Measurements from ENCODE around the gene SCLY.

The SCLY gene

DNA sequence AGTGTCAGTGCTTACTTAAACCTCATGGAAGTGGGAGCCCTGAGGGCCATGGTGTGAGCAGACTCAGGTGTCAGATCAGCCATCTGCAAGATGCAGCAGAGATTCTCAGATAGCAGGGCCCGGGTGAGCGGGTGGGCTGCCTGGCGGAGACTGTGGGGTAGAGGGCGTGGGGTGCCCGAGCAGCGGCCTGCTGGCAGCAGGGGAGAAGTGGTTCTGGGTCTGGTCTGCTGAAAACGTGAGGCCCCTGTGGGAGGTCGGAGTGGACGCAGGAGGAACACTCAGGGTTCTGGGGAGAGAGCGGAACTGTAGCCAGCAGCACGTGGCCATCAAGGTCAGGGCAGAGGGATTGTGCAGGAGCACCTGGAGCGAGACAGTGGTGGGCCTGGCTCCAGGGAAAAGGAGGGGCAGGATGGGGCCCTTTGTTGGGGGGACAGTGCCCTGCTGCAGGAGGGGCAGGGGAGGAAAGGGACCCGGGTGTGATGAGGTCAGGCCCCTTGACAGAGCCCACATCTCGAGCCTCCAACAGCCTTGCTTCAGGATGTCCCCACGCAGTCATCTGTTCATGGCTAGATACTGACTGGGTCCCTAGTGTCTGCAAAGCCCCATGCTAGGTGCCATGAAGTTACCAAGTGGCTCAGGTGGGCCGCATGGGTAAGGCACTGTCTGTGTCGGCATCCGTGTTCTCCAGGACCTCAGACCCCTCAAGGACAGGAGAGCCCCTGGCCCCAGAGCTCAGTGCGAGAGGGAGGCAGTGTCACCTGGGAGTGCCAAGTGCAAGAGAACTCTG, 36.6 kb downstream of the SCLY start:
- FAIRE-seq (no peak), DNase-seq (ENCODE audit: low spot score) (no peak)

DNA sequence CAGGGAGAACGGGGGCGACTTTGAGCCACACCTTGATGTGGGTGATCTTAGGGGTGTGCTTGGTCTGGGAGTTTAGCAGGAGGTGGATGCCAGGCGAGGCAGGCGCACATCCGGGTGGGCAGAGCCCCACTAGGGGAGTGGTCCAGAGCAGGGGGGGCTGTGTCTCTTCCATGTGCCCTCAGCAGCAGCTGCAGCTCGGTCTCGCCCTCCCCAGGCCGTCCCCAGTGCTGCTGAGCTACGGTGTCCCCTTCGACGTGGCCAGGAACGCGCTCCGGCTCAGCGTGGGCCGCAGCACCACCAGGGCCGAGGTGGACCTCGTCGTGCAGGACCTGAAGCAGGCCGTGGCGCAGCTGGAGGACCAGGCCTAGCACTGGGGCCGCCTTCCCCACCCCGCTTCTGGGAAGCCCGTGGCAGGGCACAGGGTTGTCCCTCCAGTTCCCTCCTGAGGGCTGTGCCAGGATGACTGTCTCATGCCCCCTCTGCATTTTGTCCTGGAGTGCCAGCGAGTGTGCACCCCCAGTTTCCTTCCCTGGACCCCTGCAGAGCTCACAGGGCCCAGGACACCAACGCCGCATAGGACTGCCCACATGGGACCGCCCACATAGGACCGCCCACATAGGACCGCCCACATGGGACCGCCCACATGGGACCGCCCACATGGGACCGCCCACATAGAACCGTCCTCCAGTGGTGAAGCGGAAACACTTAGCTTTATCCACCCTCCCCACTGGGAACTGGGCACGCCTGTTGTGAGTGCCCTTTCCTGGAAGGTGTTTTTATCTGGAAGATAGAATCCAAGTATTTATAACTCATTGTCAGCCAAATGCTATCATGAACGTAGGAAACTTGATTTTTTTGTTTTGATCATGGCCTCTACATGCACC, 37.4 kb downstream of the SCLY start:
- DNase-seq (ENCODE audit: low spot score) (peak; percentile 89), FAIRE-seq (no peak)

DNA sequence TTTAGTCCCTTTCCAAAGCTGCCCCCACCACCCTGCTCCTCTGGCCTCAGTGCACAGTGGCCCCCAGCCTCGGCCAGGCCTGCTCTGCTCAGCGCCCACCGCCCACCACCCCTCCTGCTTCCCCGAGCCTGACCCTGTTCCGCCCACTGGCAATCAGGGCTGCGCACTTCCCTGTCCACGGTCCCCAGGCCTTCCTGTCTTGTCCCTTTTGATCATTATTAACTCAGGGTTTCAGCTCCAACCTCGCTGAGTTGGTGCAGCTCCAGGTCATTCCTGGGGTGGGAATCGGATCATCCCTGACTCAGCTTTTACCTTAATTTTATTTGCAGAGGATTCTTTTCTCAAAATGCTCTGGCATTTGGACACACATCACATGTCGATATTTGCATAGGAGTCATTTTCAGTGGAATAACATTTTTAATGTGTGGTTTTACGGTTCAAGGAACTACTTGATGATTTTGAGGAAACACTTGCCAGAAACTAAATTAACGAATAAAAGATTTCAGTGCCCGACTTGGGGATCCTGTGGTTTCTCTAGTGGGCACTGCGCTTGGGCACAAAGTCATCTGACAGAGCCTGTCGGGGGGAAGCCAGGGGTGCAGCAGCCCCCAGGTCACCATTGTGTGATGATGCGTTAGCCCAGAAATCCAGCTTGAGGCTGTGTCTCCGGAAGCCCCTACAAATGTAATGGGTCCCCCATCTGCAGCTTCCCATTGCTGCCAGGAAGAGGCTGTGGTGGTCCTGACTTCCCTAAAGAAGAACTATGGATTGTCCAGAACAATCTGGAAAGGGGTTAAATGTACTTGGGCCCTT, 38.3 kb downstream of the SCLY start:
- DNase-seq (ENCODE audit: low spot score) (peak; percentile 90), FAIRE-seq (peak; percentile 99)

DNA sequence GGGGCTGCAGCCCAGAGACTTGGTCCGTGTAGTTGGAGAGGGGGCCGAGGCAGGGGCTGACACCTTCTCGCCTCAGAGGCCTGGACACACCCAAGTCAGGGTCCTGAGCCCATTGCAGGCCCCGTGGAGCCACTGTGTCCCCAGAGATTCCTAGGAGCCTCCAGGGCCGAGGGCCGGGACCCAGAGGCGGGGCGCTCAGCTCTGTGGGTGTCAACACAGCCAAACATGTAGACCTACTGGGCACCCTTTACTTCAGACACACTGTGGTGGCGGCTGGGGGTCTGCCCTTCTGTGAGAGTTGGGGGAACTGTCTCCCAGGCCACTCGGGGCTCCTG, 38.9 kb downstream of the SCLY start:
- FAIRE-seq = no peak
- DNase-seq (ENCODE audit: low spot score) = no peak

DNA sequence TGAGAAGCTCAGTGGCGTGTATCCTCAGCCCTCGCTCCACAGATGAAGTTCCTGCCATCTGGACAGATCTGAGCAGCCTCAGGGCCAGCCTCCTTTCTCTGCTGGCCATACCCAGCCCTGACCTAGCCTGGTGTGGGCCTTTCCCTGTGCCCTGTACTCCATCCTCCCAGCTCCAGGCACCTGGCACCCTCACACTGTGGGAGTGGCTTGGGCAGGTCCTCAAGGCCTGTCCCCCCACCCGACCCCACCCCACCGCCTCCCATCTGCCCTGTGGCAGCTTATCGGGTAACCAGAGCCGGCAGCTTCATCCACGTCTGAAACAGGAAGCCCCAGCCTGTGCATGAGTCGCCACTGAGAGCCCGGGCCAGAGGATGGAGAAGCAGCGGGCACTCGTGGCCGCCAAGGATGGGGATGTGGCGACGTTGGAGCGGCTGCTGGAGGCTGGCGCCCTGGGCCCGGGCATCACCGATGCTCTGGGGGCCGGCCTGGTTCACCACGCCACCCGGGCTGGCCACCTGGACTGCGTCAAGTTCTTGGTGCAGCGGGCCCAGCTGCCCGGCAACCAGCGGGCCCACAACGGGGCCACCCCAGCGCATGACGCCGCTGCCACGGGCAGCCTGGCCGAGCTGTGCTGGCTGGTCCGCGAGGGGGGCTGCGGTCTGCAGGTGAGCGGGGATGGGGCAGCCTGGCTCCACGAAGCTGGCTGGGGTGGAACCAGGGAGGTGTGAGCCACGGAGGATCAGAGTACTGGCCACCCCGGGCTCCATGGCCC, 39.4 kb downstream of the SCLY start, which contains the start of gene ESPNL:
TSS of gene ESPNL (plus strand) at position 292 of the 772 bp plus-strand sequence. CDS start at position 372, 80 bp downstream.
- DNase-seq (ENCODE audit: low spot score) = peak; percentile 59
- no peak for FAIRE-seq

DNA sequence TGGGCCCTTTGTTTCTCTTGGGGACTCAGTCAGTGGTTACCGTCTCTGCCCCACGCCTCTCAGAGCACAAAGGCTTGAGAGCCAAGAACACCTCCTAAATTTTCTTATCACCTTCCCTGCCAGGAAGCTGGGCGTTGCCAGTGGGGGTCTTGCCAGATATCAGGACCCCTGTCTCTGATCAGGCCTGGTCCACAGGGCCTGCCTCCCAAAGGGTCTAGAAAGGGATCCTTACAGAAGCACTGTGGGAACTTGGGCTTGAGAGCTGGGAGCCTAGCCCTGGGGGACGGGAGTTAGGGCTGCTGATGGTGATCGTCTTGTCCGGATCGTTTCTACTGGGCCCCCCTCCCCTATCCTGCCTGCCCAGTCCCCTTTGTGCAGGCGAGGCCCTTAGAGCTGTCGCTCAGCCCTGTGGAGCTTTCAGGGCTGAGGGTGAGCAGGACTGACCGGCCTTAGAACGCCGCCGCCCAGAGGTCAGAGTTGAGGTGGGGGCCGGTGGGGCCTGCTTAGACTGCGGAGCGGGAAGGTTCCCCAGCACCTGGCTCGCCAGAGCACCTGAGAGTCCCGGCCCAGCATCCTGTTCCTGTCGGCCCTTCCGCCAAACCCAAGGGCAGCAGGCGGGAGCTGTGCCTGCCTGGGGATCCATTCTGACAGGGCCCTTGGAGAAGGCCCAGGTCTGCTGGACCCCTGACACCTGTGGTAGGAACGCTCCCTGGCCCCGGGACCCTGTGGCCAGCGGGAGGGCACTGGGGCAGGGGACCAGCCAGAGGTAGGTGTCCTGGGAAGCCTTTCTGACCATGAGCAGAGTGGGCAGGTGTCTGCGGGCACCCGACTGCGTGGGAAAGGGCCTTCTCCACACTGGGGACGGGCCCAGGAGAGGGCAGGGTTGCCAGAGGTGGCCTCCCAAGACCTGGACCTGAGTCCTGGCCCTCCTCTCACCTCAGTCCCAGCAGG, 40.3 kb downstream of the SCLY start:
- DNase-seq (ENCODE audit: low spot score) (no peak), FAIRE-seq (no peak)

DNA sequence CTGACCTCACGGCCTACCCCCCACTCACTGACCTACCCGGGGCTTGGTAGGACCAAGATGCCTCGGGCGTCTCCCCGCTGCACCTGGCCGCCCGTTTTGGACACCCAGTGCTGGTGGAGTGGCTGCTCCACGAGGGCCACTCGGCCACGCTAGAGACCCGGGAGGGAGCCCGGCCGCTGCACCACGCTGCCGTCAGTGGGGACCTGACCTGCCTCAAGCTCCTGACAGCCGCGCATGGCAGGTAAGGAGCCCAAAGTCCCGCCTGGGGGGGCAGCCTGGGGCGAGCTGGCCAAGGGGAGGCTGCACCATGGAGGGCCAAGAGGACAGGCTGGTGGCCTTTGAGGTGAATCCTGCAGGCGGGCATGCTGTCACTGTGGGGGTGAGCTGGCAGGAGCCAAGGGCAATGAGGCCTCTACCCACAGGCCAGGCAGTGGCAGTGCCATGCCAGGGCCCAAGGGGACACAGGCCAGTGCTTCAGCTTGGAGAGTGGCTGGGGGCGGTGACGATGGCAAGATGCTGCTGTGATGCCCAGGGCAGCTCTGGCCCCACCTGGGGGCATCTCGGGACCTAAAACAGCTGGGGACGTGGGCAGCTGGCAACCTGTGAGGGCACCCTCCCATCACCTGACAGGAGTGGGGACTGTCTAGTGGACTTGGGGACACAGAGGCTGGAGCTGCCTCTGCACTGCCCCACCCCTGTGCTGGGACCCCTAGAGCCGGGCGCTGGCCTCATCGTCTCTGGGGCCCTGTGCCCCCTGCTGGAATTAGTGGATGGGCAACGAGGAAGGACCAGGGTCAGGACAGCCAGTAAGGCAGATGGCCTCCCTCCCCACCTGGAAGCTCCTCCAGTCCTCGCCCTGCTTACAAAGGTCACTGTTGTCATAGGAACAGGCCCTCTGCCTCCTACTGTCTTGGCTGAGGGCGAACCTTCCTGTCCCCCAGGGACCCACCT, 41.4 kb downstream of the SCLY start:
- no peak for DNase-seq (ENCODE audit: low spot score)
- FAIRE-seq = no peak

DNA sequence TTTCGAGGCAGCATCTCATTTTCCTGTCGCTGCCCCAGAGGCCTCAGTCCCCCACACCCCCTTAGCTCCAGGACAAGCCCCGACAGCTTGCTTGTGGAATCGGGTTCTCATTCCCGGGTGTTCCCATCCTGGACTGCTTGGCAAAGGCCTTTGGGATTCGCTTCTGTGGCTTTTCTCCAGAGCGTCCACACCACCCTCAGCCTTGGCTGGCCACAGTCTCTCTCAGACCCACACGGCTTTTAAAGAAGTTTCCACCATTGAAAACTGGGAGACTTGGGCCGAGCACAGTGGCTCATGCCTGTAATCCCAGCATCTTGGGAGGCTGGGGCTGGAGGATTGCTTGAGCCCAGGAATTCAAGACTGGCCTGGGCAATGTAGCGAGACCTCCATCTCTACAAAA, 42.1 kb downstream of the SCLY start:
- FAIRE-seq = no peak
- no peak for DNase-seq (ENCODE audit: low spot score)

DNA sequence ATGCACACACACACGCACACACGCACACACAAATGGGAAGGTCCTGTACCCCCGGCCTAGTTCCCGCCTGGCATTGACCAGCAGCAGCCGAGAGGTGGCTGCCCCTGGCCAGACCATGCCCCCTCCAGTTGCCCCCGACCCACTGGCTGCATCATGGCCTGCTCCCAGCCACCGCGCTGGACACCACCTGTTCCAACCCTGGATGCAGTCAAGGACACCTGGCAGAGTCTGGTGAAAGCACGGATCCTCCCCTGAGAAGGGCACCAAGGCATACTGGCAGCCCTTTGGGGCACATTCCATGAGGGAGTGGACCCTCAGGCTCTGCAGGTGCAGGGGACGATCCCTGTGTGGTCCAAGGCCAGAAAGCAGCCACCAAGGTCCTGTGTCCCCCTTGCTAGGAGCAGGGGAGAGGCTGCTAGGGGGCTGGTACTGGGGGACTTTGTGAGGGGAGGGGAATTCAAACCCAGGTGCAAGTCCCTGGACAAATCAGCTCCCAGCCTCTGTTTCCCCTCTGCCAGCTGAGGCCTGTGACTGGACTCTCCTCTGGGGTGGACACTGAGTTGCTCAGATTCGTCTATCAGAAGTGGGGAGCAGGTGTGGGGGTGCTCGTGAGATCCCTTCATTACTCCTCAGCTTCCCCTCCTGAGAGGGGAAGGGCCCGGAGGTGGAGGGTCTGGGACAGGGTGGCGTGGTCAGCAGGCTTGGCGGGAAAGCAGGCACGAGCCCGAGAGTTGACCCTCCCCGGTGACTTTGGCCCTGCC, 42.8 kb downstream of the SCLY start:
- FAIRE-seq = no peak
- no peak for DNase-seq (ENCODE audit: low spot score)

DNA sequence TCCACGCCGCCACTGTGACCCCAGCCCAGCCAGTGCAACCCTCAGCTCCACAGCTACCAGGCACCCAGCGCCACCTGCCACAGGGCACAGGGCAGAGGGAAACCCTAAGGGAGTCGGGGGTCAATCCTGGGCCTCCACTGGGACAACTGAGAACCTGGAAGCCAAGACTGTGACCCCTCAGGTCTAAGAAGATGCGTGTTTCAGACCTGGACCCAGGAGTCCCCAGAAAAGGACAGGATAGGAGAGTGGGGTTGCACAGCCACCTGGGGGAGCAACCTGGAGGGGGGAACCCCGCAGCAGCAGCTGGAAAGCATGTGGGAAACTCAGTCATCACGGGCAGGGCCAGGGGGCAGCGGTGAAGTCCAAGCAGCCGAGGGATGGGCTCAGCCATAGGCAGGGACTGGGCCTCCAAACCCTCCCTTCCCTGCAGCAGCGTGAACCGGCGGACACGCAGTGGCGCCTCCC, 43.5 kb downstream of the SCLY start:
- FAIRE-seq (no peak), DNase-seq (ENCODE audit: low spot score) (no peak)

DNA sequence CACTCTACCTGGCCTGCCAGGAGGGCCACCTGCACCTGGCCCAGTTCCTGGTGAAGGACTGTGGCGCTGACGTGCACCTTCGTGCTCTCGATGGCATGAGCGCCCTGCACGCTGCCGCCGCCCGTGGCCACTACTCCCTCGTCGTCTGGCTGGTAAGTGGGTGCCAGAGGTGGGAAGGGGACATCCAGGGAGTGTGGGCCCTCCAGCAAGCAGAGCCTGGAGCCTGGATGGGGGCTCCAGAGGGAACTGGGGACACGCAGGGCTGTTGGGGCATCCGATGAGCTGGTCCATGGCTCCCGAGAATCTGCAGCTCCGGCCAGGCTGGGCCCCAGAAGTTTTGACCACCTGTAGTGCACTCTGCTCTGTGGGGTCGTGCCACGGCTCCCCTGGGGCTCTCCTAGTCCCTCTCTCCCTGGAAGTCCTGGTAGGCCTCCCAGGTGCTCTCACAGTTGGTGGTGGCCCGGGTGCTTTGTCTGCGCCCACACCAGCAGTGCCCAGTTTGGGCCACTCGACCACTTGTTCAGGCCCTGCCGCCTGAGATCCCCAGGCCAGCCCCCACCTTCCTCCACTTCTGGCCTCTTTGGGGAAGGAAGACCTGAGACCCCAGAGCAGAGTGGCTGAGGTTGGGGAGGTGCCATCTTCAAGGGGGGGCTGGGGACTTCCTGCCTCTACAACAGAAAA, 44.0 kb downstream of the SCLY start:
- no peak for DNase-seq (ENCODE audit: low spot score)
- FAIRE-seq = no peak

DNA sequence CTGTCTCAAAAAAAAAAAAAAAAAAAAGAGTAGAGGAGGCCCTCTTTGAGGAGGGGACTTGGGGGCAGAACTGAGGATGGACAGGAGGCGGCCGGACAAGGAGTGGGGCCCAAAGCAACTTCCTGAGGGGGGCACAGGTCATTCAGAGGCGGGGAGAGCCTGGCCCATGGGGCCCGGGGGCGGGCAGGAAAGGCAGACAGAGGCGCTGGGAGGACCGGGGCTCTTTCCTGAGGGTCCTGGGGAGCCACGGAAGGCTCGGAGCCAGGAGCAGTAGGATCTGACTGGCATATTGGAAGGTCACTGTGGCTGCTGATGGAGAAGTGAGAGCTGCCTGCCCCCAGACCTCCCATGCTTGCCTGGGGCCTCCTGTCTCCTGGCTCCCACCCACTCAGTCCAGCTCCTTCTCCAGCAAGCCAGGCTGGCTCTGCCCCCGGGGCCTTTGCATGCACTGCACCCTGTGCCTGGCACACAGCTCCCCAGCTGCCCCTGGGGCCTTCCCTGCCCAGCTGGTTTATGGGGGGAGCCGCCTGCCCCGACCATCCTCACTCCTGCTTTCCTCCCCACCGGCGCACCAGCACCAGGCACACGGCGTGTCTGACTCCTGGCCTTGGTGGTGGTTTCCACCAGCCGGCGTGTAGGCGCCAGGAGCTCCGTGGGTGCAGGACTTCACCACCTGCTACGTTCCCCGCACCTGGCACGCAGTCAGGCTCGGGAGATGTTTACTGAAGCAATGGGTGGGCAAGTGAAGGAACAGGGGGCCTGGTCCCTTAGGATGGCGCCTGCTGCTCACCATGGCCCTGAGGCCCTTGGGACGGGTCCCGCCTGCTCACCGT, 44.9 kb downstream of the SCLY start:
- FAIRE-seq (no peak), DNase-seq (ENCODE audit: low spot score) (no peak)

DNA sequence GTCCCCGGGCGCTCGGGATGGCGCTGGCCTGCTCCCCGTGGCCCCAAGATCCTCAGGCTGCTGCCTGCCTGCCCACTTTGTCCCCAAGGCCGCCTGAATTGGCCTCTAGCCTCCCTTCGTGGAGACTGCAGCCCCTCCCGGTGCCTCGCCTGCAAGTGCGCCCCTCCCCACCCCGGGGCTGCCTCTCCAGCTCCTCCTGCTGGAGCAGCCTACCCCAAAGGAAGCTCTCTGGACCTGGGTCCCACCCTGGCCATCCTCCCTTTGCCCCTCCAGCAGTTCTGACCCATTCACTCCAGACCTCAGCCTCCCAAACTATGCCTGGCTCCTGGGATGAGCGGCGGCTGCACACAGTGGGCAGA, 45.5 kb downstream of the SCLY start:
- DNase-seq (ENCODE audit: low spot score) = no peak
- FAIRE-seq = no peak

DNA sequence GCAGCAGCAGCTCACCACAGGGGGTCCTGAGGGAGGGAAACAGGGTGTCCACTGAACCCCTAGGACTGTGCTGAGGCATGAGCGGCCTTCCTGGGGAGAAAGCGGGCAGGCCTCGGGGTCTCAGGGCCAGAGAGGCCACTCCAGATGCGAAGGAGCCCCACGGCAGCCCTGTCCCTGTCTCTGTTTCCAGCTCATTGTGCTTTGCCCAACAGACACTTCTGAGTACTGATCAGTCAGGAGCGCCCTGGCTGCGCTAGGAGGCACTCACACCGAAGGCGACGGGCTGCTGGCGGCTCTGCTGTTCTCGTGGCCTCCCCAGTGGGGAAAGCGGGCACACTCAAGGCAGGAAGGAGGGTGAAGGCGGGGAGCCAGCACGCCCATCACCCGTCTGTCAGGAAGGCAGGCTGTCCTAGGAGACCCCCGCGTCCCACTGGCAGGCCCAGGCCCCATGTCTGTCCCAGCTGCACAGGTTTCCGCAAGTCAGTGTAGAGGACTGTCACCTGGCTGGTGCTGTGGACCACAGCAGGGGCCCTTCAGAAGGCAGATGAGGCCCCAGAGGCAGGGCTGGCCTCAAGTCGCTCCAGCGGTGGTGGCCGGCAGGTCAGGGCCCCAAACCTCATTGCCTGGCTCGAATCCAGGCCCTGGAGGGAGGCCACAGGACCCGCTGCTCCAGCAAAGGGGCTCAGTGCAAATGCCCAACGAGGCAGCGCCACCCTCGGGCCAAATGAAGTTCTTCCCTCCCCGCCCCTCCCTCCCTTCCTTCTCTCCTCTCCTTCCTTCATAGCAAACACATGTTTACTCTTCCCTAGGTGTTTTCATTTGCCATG, 46.1 kb downstream of the SCLY start:
- FAIRE-seq = no peak
- DNase-seq (ENCODE audit: low spot score) = no peak

Measured in RCC 7860 (cell line).